Dedifferentiated amniotic fluid mesenchymal stem cell (primary cell): Measurements from ENCODE around the gene CDC37.

Experiments
- DNase-seq: peaks from one replicate; pipeline ENCODE4 v3.0.0-alpha.2; 2016; ENCODE audit errors: extremely low spot score

CDC37 gene

DNA sequence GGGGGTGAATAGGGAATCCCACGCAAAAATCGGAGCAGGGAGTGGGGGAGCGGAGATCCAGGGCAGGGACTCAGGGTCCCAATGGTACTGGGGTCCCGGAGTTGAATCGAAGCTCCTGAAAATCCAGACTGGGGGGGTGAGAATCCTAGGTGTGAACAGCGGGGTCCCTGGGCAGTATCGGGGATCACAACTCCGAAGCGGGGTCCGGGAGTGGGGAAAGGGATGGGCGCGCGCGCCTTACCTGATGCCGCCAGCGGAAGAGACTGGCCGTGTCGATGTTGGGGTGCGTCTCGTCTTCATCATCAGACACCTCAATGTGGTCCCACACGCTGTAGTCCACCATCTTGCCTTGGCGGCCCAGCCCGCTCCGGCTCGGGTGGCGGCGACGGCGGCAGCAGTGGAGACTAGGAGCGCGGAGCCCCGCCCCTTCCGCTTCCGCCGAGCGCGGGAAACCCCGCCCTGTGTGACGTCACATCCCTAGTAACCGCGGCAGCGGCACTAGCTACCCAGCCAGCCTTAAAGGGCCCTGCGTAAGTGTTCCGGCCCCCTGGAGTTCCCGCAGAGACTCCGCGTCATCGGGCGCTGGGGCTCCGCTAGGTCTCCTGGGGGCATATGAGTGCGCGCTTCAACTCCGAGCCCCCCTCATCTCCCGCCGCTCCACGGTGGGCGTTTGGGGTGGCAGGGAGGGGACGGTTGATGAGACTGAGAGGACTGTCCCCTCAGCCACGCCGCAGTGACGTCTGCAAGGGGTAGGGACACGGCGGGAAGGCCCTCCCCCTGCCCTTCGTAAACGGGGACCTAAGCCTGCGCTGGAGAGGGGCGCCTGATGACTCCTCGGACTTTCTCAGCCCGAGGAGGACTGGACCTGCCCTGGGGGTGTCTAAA lies at the start of gene CDC37:
CDC37 (minus strand) TSS at position 406 of the 885 bp plus-strand sequence; CDS start at position 343, 63 bp downstream.
- peak; percentile 94 for DNase-seq

DNA sequence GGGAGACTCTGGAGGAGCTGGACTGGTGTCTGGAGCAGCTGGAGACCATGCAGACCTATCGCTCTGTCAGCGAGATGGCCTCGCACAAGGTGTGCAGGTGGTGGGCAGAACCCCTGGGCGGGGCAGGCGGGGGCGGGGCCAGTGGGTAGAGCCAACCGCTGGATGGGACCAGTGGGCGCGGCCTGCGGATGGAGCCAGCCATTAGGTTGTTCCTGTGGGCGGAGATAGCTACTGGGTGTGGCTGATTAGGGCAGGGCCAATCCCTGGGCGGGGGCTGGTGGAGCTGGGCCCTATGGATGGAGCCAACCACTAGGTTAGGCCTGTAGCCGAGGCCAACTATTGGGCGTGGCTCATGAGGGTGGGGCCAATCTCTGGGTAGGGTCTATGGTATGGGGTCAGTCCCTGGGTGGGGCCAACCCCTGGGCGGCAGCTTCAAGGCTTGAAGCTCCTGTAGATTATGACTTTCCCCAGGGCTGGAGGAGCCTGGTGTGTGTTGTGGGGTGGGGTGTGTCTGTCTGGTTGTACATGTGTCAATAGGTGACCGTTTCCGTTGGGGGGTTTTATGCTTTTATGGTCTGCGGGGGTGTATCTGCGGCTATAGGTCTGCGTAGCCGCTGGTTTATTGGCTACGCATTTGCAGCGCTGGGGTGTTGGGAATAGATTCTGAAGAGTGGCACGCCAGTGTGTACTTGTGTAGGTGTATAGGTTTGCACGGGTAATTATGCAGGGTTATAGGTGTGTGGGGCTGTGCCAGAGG lies 47.7 kb upstream of the CDC37 start:
- no peak for DNase-seq

DNA sequence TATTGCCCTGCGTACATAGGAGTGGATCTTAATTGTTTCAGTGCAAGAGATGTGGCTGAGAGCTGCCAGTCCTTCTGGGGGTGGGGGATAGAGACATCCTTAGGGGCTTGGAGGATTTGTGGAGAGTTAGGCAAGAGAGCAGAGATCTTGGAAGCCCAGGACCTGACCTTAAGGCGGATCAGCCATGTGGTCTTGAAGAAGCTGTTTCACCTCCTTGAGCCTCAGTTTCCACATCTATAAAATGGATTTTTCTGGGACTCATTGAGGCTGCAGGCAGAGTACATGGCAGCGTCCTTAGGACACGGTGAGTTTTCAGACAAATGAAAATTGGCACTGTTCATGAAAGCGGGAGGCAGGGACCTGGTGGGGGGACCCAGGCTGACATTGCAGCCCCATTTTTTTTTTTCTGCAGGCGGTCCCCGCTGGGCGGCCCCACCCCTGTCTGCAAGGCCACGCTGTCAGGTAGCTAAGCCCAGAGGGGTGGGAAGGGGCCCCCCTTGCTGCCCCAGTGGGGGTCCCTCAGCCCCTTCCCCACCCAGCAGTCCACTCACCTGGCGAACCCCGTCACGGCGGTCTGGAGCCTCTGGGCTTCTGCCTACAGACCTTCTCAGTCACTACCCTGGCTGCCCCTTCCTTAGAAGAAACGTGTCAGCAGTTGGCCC lies 47.0 kb upstream of the CDC37 start:
- DNase-seq: no peak

DNA sequence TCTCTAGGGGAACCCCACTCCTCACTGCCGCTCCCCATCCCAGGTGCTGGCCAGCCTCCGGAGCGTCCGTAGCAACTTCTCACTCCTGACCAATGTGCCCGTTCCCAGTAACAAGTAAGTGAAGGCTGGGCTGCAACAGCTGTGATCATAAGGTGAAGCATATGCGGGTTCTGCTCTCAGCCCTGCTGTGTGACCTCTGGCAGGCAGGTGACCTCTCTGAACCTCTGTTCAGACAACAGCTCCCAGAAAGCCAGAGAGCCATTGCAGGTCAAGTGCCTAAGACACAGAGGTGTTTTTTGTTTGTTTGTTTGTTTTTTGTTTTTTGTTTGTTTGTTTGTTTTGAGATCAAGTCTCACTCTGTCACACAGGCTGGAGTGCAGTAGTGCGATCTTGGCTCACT lies 45.7 kb upstream of the CDC37 start:
- DNase-seq: no peak

DNA sequence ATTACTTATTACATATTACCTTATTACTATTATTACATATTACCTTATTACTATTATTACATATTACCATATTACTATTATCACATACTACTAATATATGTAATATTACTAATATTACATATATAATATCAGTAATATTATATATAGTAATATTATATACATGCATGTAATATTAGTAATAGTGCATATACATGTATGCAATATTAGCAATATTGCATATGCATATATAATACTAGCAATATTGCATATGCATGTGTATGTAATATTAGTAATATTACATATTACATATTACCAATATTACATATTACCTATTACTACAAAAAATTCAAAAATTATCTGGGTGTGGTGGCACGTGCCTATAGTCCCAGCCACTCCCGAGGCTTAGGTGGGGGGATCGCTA lies 39.4 kb upstream of the CDC37 start:
- DNase-seq: no peak

DNA sequence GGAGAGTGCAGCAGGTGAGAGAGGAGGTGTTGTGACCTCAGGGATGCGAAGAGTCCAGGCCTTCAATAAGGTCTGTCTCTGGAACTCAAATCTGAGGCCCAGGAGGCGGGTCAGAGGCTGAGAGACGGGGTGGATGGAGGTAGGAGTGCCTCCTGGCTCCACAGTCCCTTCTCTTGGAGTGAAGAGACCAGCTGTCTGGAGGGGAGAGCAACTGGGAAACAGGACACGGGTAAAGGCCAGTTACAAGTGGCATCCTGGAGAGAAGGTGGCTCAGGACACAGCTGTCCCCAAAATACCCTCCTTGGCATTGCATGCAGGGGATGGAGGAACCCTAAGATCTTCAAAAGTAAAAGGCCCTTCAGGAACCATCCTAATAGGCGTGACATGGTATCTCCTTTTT lies 36.2 kb upstream of the CDC37 start:
- no peak for DNase-seq

DNA sequence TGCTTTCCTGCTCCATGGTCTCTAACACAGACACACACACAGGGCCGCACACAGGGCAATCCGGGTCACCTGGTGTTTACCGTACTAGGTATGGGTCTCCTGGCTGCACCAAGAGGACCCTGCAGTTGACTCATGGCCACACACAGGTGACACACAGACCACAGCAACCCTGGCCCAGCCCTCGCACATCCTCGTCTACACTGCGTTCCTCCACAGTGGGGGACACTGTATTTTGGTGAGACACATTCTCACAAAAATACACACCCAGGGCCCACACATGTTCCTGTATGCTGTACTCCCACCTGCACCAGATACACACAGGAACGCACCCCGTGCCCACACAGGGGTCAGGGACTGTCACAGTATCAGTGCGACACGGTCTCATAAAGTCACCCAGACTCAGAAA lies 29.8 kb upstream of the CDC37 start:
- no peak for DNase-seq

DNA sequence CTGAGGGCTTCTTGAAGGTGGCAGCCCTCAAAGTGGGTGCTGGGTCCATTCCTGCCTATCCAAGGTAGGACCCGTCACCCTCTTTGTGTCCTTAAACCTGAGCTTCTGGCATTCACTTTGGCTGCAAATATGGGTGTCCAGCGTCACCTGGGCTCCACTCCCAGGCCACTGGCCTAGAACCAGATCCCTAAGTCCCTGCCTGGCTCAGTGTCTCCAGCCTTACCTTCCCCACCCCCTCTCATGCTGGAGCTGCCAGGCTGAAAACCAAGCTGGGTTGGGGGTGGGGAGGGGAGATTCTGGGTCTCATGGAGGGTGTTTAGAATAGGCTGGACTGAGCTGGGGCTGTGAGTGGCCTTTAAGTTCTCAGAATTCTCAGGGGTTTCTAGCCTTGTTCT lies 29.4 kb upstream of the CDC37 start:
- no peak for DNase-seq

DNA sequence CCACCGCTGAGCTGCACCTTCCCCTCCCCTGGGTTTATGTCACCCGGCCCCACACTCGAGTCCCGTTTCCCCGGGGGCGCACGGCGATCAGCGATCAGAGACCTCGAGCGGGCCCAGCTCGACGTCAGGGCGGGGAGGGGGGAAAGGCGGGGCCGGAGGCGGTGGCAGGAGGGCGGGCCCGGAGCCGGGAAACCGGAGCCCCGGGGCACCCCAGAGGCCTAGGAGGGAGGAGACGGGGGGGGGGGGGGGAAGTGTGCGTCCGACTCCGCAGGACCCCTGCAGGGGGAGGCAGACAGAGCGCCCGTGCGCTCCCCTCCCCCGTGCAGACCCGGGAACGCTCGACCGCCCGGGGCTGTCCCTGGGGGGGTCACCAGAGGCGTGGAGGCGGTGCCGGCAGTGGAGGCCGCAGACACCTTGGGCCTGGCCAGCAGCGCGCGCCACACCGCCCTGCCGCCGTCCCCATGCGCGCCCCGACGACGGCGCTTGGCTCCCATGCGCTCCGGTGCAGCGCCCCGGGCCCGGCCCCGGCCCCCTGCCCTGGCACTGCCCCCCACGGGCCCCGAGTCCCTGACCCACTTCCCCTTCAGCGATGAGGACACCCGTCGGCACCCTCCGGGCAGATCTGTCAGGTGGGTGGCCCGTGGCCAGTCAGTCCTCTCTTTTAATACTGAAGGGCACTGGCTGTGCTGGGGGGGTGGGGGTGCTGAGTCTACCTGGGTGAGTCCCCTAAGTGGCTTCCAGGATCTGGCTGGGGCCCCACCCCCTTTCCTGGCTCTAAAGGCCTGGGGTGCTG lies 28.8 kb upstream of the CDC37 start:
- DNase-seq: no peak

DNA sequence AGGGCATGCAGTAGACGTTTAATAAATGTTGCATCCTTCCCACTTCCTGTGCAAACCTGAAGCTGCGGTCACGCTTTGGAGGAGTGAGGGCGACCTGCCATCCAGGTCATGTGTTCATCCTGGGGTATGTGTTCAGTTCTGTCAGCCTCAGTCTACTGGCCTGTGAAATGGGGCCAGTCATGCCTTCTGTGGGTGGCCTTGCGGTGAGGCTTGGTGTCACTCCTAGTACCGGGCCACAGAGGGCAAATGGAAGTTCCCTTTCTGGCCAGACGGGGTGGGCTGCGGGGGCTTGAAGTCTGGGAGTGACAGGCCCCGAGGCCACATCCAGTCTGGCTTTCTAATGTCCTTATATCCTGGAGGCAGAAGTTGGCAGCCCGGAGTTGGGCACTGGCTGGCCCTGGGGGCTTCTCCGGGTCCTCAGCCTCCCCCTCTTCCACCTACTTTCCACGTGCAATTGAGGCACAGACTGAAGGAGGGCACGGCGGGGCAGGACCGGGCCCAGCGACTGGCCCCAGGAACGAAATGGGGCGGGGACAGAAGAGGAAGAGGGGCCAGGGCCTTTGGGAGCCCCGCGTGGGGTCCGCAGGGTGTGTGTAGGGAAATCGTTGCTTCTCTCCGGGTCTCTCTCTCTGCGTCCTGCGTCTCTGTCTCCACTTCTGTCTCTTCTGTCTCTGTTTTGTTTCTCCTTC lies 28.1 kb upstream of the CDC37 start:
- no peak for DNase-seq

DNA sequence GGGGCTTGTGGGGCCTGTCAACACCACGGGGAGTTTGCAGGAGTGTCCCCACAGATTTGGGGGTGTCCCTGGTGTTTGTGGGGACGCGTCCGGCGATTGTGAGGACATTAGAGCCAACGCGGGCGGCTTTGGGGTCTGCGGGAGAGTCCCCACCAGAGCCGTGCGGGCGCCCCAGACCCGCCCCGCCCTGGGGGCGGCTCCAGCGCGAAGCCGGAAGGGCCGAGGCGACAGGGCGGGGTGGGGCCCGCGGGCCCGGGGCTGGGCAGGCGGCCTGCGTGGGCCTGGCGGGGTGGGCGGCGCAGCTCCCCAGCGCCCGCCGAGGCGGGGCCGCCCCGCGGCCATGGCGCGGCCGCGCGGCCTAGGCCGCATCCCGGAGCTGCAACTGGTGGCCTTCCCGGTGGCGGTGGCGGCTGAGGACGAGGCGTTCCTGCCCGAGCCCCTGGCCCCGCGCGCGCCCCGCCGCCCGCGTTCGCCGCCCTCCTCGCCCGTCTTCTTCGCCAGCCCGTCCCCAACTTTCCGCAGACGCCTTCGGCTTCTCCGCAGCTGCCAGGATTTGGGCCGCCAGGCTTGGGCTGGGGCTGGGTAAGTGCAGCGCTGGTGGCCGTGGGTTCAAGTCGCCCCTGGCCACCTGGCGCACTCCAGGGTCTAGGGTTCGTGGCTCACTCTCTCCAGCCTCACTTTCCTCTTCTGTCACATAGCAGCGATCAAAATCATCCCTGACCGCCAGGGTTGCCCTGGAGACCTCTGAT lies 27.3 kb upstream of the CDC37 start:
- DNase-seq: no peak

DNA sequence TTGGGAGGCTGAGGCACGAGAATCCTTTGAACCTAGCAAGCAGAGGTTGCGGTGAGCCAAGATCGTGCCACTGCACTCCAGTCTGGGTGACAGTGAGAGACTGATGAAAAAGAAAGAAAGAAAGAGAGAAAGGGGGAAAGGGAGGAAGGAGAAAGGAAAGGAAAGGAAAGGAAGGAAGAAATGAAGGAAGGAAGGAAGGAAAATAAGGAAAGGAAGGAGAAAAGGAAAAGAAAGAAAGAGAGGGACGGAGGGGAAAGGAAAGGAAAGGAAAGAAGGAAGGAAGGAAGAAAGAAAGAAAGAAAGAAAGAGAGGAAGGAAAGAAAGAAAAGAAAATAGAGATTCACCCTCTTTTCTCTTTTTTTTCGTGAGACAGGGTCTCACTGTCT lies 25.6 kb upstream of the CDC37 start:
- no peak for DNase-seq

DNA sequence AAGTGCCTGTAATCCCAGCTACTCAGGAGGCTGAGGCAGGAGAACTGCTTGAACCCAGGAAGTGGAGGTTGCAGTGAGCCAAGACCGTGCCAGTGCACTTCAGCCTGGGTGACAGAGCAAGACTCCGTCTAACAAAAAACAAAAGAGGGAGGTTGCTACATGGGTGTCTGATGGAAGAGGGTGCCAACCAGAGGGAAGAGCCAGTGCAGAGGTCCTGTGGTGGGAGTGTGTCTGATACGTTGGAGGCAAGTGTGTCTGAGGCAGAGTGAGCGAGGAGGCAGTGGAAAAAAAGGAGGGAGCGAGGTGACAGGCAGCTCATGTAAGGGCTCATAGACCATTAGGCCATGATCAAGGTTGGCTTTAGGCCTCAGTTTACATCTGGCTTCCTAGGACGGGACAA lies 23.8 kb upstream of the CDC37 start:
- DNase-seq: no peak

DNA sequence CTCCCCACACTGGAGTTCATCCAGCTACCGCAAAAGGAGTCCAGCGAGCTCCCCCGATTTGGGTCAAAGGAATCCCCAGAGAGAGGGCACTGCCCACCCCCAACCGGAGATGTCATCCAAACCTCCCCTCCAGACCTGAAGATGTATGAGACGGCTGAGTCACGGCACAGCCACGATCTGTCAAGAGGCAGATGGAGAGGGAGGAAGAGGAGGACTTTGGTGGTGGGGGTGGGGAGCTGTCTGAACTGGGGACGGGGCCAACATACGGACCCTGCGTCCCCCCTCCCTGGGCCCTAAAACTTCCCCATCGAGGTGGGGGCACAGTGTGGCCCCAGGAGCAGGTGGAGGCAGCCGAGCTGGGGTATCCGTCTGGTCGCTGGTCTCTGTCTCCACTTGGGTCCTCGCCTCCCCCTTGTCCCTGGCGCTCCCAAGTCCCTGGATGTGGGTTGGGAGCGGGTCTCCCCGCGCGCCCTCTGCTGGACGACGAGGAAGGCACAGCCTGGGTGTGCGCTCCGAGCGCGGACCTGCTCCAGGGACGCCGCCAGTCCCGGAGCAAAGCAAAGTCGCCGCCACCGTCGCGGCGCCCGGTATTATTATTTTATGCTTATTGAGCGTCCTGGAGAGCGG lies 20.8 kb upstream of the CDC37 start:
- no peak for DNase-seq

DNA sequence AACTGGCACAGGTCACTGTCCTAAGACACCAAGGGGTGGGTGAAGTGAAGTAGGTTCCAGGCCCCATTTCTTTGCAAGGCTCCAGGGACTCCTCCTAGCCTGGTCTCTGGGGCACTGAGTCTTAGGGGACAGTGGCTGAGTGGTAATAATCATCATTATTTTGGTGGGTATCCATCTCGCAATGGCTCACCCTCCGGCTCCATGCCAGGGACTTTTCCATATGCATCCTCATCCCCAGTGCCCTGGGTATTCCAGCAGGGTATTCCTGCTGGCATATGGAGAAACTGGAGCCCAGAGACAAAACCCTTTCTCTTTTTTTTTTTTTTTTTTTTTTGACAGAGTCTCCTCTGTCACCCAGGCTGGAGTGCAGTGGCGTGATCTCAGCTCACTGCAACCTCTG lies 19.5 kb upstream of the CDC37 start:
- DNase-seq: no peak

DNA sequence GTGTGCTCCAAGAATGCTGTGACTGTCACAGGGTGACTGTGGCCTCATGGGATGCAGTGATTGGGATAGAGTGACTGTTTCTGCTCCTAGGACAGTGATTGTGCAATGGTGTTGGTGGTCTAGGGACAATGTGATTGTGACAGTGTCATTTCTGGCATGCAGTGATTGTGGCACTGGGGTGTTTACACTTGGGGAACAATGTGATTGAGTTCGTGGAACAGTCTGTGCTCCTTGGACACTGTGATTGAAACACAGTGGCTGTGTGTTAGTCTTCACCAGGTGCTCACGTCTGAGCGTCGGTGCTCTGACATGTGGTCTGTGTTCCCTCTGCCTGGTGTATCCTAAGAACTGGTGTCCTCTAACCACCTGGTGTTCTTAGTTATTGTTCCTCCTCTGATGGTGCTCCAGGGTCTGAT lies 18.7 kb upstream of the CDC37 start:
- DNase-seq: no peak

DNA sequence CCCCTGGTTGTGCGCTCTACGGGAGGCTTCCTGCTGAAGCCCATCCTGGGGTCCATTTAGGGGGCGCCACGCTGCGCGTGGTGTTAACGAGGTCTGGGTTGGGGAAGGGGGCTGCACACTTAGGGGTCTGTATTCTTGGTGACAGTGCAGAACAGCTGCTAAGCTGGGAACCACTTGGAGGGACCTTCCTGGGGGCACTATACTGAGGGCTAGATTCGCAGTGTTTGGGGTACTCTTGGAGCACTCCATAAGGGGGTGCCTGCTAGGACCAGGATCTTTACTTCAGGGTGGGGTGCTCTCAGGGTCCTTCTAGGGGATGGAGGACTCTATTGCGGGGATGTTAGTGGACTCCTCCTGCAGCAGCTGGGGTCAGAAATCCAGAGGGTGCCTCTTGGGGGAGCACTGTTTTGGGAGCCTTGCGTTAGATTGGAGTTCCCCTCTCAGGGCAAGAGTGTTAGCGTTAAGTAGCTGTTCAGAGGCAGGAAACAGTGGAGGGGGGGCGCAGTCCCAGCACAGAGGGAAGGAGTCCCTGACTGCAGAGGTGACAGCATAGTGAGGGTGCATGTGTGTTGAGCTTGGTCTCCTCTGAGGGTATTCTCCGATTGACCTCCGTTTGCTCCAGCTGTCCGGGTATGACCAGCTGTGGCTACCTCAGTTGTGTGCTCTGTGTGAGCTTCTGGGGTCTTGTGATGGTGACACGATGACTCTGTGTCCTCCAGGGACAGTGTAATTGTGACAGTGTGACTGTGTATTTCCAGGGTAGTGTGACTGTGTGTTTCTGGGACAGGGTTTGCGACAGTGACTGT lies 18.1 kb upstream of the CDC37 start:
- DNase-seq: no peak

DNA sequence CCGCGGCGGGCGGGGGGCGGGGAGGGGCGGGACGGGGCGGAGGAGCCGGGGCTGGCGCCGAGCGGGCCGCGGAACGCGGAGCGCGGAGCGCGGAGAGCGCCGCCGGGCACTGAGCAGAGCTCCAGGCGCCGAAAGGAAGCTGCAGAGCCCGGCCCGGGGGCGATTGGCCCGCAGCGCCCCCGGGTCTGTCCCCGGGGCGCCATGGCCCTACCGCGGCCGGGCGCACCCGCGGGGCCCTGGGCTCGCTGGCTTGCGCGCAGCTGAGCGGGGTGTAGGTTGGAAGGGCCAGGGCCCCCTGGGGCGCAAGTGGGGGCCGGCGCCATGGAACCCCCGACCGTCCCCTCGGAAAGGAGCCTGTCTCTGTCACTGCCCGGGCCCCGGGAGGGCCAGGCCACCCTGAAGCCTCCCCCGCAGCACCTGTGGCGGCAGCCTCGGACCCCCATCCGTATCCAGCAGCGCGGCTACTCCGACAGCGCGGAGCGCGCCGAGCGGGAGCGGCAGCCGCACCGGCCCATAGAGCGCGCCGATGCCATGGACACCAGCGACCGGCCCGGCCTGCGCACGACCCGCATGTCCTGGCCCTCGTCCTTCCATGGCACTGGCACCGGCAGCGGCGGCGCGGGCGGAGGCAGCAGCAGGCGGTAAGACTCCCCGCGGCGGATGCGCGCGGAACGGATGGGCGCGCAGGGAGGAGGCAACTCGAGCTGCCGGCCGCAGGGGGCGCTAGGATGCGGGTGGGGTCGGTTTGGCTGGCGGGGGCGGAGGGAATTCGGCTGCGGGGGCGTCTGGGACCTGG lies 17.3 kb upstream of the CDC37 start, which contains the start of gene PDE4A:
PDE4A (plus strand) TSS at position 95 of the 796 bp plus-strand sequence; CDS start at position 322, 227 bp downstream.
- DNase-seq: no peak
